HG02840 (cell line): ENCODE results near the gene SLC6A20.
"Not testable (repeated sequence)": the region's sequence is repeated elsewhere in the genome, so short reads cannot be mapped to it uniquely, and the experiment has no call there.

Experiments
- ATAC-seq: cut with Tn5 transposase; IDR thresholded peaks from one replicate; pipeline ENCODE4 v1.9.1; 2021; ENCODE audit warnings: mild to moderate bottlenecking, moderate library complexity, moderate number of reproducible peaks; ENCODE audit not compliant: unreplicated experiment, low FRiP score

SLC6A20 gene

DNA sequence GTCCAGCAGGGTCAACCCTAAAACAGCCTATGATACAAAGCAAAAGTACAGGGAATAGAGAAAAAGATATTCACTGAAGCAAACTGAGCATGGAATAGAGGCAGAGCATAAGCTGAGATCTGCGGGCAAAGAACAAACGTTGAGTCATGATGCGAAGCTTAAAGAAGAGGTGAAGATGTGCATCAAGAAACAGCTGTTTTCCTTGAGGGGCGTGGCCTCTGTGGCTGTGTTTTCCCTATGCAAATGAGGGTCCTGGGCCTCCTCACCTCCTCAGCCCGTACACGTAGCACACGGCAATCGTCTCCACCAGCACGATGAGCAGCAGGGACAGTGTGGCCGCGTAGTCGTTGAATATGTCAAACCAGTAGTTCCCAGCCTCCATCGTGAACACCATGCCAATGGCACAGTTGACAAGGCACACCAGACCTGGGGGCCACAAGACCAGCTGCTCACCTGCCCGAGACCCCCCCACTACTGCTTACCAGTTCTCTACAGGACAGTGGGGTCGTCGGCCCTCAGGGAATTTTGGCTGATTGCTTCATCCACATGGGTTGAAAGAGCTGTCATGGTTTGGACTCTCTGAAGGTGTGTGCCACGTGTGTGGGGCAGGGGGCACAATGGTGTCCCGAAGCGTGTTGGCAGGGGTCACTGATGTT is 33.6 kb downstream of the SLC6A20 start:
- ATAC-seq, result no peak

DNA sequence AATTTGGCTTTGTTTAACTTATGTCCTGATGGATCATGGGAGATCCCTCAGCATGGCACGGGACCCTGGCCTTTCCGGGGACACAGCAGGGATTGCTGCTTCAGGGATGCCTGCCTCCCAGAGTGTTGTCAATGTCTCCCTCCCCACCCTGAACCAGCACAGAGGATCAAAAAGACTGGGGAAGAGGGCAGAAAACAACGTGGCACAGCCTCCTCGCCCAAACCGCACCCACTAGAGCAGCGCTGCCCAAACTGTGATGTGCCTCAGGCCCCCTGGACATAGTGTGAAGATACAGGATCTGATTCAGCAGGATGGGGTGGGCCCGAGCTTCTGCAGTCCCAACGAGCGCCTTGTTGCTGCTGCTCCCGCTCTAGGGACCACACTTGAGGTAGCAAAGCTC is 34.5 kb downstream of the SLC6A20 start:
- no peak for ATAC-seq

DNA sequence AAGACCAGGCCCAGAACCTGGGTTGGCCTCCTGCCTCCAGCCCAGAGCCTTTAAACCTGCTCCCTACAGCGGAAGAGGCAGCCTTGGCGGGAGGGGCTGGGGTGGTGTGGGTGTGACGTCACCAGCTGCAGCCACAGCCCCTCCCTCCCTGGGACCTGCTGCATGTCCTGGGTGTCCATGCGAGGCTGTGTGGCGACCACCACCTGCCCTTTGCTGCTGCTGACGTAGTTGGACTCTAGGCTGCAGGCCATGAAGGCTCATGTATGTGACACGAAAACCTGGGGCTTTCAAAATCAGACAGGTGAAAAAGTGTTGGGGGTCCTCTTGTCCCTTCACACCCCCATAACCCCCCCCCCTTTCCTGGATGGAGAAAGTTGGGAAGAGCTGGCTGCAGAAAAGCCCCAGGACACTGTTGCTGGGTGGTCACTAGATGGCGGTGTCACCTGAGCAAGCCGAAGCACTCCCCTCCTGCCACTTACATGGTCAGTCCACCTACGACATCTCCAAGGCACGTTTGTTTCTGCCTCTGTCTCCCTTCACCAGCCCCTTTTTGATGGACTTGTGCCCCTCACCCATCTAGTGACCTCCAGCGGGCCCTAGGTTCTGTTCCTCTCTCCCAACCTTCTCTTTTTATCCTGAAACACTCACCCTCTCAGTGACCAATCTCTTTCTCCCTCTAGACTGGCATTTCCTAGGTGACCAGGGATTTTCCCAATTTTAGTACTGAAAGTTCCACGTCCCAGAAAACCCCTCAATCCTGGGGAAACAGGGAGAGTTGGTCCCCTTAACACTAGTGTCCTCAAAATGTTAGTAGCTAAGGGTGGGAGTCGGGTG is 35.2 kb downstream of the SLC6A20 start:
- ATAC-seq, result no peak

DNA sequence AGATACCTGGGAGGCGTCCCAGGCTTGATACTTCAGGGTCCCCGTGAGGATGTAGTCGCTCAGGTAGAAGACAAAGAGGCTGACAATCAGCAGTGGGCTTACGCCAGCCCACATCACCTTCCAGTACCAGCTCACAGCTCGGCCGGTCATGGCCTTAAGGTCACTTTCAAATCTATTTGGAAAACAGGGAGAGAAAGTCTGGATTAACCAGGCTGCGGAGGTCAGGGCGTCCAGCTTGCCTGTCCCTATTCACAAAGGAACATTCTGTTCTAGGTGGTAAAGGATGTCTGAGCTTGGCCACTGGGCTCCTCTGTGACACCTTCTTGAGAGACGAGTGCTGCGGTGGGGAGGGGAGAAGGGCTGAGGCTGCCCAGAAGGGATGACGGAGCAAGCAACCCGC is 36.5 kb downstream of the SLC6A20 start:
- no peak for ATAC-seq

DNA sequence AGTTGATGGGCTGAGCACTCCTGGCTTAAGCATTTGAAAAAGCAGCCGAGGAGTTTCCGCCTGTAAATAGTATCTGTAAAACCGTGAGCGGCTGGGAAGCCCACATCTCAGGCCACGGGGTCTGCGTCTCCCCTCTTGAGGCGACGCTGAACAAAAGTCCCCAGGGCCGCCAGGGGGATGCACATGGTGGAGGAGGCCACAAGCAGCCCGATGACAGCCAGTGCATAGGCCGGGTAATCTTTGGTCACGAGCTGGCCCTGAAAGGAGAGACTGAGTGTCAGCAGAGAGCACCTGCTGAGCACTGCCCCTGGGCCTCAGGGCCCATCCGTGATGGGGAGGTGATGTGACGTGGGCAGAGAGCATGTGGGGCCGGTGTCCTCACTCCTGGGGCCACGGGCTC is 37.5 kb downstream of the SLC6A20 start:
- no peak for ATAC-seq

DNA sequence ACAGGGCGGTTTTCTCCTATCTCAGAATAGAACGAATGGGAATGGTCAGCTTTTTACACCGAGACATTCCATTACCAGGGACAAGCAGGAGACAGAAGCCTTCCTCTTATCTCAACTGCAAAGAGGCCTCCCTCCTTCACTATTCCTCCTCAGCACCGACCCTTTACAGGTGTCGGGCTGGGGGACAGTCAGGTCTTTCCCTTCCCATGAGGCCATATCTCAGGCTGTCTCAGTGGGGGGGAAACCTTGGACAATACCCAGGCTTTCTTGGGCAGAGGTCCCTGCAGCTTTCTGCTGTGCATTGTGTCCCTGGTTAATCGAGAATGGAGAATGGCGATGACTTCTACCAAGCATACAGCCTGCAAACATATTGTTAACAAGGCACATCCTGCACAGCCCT is 39.2 kb downstream of the SLC6A20 start:
- ATAC-seq, result not testable (repeated sequence)

DNA sequence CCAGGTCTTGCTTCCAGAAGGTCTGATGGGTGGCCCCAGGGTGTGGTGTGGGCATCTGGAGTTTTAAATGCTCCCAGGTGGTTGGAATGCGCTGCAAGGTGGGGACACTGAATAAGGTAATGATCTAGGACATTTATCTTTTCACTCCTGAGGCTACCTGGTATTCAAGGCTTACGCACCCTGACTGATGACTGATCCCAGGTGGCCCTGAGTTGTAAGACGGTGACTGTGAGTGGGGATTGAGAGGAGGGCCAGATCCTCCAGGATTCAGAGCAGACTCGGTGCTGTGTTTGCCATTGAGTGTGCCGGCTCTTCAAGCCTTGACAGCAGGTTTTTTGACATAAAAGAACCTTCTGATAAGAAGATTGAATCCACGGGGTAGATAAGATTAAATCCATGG is 40.3 kb downstream of the SLC6A20 start:
- ATAC-seq, result no peak

DNA sequence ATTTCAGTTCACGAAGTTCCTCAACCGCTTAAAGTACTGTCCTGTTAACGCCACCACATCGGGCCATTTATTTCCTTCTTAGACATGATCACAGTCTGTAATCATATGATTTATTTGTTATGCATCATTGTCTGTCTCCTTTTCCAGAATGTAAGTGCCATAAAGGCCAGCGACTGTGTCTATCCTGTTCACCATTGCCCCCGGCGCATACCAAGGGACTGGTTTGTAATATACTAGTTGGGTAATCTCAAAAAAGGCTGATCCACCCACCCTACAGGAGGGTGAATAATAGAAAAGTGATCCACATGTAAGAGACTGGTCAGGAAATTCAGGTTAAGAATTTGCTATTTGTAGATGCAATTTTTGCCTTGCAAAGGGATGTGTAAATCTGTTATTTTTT is 41.9 kb downstream of the SLC6A20 start:
- no peak for ATAC-seq

DNA sequence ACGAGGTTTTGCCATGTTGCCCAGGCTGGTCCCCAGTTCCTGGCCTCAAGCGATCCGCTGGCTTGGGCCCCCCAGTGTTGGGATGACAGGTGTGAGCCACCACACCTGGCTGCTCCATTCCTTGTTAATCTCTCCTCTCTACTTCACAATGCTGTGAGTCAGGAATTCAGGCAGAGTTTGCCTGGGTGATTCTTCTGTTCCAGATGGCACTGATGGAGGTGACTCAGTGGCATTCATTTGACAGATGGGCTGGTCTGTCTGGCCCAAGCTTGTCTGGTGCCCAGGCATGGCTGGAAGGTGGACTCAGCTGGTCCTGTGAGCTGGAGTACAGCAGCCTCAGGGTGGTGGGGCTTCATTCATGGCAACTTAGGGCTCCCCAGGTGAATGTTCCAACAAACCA is 43.2 kb downstream of the SLC6A20 start:
- ATAC-seq, result no peak

DNA sequence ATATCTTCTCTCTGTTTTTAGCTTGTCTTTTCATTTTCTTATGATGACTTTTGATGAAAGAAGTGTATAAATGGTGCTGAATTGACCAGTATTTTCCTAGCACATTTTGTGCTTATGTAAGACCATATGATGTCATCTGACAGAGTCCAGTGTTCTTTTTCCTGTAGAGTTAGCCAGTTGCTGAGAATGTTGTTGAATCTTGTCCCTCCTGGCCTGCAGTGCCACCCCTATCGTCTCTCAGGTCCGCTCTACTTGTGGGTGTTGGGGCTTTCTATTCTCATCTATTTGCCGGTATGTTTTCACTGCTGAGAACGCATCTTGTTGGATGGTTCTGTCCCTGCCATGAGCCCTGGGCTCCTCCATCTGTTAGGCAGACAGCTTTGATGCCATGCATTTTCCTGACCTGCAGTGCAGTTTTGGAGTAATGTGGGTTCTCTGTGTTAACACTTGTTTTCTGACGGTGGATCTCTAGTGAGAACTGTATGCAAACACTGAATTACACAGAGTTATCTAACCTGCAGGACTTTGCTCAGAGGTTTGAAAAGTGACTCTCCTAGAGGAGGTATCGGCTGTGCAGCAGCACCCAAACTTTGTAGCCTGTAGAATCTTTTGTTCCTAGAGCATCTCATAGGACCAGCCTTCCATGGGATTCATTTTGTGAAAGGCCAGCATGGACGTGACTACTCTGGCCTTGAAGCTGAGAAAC is 44.6 kb downstream of the SLC6A20 start:
- no peak for ATAC-seq

DNA sequence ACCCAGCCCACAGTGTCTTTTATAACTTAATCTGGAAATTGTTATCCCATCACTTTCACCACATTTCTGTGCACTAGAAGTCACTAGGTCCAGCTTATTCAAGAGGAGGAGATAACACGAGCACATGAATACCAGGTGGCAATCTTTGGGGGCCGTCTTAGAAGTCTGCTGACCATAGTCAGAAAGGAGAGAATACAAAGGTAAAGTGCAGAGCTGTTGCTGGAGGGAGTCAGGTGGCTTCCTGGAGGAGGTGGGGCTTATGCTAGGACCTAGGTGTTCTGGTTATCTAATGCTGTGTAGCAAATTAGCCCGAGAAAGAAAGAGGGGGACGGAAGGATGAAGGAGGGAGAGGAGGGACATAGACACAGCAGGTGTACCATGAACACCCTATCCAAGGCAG is 46.5 kb downstream of the SLC6A20 start:
- ATAC-seq, result no peak

DNA sequence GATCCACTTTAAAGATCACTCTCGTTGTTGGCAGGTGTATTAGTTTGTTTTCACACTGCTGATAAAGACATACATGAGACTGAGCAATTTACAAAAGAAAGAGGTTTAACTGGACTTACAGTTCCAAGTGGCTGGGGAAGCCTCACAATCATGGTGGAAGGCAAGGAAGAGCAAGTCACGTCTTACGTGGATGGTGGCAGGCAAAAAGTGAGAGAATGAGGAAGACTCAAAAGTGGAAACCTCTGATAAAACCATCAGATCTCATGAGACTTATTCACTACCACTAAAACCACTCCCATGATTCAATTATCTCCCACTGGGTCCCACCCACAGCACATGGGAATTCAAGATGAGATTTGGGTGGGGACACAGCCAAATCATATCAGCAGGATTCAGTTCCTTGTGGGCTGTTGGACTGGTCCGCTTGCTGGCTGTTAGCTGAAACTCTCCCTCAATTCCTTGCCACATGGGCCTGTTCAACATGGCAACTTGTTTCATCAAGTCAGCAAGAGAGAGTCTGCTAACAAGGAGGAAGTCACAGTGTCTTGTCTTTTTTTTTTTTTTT is 47.2 kb downstream of the SLC6A20 start:
- not testable (repeated sequence) for ATAC-seq

DNA sequence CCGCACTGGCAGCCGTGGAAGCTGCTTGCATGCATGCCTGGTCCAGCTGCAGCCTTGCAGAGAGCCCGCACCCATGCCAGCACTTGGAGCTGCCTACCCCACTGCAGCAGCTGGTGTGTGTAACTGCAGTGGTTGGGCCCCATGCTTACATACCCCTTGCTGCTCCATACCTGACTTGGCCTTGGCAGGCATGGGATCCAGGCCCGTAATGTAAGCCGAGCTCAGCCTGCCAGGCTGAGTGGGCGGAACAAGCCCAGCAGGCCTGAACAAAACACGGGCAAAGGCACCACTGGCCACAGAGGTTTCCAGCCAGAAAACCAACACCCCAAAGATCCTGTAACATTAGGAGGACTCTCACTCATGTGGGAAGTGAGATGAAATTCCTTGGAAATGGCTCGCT is 48.3 kb downstream of the SLC6A20 start:
- ATAC-seq, result no peak

DNA sequence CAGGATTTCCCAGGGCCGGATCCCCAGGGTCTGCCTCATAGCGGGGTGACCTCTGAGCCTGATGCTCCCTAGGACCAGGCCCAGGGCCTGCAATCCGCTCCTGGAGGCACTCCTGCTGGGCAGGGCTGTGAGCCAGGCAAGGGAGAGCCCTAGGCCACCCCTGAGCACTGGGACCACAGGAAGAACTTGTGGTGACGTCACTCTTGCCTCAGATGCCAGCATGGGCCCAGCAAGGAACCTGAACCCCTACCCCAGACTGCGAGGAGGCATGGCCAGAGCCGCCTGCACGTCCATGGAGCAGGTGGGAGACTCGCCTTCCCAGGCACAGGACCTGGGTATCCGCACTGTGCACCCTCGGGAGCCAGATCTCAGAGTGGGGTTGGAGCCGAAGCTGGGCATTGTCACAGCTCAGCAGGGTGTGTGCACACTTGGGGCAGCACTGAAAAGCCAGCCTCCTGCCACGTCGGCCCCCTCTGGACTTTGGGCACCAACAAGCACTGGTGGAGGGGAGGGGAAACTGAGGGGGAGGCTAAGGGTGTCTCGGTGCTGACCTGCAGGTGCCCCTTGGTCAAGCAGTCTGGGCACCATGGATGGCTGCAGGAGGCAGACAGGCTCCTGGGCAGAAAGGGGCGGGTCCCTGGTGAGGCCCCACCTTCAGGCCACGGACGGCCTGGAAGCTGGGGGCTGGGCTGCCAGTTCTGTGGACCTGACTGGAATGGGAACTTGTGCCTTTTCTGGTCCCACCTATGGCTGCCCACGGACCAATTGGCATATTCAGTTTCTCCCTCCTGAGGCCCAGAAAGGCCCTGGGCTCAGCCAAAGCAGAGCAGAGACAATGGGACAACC is 49.3 kb downstream of the SLC6A20 start:
- no peak for ATAC-seq

DNA sequence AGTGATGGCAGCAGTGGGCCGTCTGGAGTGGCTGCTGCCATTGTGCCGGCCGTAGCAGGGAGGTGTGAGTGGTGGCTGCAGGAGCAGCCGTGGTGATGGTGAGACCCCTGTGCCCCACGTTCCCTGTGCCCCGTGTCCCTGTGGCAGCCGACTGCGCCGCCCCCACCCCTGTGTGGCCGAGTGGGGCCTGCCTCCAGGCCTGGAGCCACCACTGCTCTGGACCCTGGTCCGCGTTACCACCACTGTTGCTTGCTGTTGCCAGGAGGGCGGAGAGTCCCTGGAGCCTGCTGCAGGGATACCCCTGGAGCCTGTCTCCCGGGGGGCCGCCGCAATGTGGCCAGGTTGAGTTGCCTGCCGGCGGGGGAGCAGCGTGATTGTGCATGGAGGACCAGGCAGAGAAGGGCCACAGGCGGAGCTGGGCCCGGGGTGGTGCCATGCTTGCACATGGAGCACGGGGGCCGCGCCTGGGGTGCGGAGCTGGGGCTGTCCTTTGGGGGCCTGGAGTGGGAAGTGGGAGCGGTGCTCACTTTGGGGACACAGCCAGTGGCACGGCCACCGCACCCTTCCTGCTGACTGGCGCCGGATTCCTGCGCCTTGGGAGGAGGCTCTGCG is 50.1 kb downstream of the SLC6A20 start:
- no peak for ATAC-seq

DNA sequence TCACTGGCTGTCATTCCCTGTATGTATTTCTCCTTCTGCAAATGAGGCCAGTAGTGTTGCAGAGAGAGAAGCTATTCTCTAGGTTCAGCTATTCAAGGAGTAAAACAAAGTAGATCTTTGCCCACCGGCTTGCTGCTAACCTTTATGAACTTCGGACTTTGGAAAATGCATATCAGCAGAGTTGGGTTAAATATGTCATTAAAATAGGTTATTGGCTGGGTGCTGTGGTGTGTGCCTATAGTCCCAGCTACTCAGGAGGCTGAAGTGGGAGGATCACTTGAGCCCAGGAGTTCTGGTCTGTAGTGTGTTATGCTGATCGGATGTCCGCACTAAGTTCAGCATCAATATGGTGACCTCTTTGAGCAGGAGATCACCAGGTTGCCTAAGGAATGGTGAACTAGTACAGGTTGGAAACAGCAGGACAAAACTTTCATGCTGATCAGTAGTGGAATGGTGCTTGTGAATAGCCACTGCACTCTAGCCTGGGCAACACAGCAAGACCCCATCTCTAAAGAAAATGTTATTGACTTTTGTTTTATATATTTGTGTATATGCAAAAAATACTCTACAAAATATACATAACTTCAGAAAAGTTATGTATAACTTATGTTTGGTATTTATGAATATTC is 53.8 kb downstream of the SLC6A20 start:
- no peak for ATAC-seq

DNA sequence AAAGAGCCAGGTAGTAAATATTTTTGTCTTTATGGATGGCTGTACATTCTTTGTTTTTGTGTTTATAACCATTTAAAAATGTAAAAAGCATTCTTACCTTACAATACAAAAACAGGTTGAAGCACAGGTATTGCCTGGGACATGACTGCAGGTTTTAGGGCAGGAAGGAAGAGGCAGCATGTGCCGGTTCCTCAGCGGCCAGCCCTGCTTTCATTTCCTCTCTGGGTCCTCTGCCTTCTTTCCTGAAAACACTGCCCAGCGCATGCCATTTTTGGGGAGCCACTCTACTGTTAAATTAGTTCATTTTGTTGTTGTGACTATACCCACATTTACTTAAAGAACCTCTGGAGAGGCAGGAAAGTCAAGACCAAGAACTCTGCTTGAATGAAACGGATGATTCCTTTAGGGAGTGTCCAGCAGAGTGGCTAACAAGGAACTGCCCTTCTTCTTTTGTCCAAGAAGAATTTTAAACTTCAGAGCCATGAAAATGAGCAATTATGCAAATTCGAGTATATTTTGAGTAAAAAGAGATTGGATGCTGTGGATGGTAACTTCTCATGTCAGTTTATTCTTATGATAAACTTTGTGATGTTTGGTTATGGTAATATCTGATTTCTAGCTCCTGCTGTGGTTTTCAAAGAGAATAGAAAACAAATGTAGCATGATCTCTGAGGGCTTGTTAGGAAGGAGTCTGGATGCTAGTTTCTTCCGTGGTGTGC is 54.4 kb downstream of the SLC6A20 start:
- ATAC-seq, result no peak

DNA sequence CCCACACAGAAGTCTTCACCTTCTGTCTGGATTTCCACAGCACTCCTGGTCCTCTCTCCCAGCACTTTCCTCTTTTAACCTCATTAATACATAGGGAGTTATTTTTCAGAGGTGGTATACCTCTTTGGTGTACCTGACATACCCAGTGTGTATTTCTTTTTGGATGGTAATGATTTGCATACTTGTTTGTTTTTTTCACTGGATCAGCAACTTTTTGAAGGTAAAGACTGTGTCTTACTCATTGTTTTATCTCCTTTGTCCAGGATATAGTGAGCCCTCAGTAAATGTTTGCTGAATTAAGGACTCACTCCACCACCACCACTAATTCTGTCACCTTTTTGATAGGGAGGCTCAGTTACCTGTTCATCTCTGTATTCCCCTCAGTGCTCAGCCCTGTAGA is 55.1 kb downstream of the SLC6A20 start:
- no peak for ATAC-seq

DNA sequence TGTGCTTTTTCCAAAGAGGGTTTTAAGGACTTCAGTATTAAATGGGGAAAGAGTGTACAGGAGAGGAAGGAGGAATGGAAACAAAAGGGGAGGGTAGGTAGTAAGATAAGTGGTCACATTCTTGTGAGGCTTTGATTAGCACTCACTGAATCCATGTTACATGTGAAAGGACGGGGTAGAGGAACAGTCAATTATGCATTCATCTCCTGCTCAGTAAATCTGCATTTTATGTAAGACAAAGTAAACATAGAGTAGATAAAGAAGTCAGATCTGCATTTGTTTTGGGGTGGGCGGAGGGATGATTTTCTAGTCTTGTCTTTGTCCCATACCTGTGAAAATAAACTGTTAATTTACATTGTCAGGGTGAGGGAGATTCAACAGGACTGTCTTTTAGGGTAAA is 56.3 kb downstream of the SLC6A20 start:
- ATAC-seq, result no peak
